Activated CD4-positive, alpha-beta T cell treated with anti-CD3 and anti-CD28 coated beads, Interleukin-2, amount 50 U/mL, for 48 hours (primary cell): ENCODE measurements around the gene LIMS3.
"Not testable (repeated sequence)": the region's sequence is repeated elsewhere in the genome, so short reads cannot be mapped to it uniquely, and the experiment has no call there.

ENCODE experiments used
- DNase-seq, 2 experiments: peaks; one replicate each; pipeline ENCODE4 v3.0.0-alpha.2; 2020

The LIMS3 gene

DNA sequence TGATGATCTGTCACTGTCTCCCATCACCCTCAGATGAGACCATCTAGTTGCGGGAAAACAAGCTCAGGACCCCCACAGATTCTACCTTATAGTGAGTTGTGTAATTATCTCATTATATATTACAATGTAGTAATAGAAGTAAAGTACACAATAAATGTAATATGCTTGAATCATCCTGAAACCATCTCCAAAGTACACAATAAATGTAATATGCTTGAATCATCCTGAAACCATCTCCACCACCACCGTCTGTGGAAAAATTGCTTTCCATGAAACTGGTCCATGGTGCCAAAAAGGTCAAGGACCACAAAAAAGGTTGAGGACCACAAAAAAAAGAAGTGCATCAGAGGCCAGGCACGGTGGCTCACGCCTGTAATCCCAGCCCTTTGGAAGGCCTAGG is 29.3 kb downstream of the LIMS3 start:
- DNase-seq = not testable (repeated sequence)

DNA sequence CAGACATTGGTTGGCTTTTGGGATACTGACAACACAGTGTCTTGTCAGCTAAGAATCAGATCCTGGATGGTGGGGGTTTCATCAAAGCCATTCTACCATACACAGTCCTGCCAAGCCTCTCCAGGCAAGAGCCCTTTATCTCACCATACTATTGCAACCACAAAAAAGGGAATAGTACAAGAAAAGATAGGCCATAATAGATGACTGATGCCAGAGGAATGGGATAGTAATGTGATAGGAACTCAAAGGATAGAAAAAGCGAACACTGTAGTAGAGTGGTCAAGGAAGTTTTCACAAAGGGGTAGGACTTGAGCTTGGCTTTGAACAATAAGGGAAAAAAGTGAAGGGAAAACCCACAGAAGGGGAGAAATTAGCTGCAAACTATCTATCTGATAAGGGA is 30.7 kb downstream of the LIMS3 start:
- not testable (repeated sequence) for DNase-seq

DNA sequence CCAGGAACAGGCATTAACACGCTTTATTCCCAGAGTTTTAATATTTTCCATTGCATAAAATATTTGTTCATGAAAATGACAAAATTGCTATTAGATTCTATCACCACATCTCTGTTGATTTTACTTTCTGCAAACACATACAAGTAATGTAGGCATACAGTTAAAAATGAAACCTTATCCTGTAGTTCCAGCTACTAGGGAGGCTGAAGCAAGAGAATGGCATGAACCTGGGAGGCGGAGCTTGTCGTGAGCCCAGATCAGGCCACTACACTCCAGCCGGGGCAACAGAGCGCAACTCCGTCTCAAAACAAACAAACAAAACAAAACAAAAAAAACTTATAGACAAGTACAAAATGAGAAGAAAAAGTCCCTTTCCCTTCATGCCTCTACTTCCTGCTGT is 38.0 kb downstream of the LIMS3 start:
- not testable (repeated sequence) for DNase-seq

DNA sequence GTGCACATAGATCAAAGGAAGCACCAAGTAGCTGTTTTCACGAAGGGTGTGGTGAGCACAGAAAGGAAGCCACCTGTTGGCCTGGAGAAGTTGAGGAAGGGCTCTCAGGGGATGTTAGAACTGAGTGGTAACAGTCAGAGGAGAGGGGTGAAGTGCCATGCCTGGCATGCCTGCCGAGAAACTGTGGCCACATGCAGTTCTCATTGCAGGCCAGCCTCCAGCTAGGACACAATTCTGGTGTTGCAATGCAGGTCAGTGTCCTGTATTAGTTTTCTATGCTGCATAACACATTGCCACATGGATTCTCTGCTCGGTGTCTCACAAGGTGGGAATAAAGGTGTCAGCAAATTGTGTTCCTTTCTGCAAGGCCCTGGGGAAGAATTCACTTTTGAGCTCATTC is 46.9 kb downstream of the LIMS3 start:
- DNase-seq = not testable (repeated sequence)

DNA sequence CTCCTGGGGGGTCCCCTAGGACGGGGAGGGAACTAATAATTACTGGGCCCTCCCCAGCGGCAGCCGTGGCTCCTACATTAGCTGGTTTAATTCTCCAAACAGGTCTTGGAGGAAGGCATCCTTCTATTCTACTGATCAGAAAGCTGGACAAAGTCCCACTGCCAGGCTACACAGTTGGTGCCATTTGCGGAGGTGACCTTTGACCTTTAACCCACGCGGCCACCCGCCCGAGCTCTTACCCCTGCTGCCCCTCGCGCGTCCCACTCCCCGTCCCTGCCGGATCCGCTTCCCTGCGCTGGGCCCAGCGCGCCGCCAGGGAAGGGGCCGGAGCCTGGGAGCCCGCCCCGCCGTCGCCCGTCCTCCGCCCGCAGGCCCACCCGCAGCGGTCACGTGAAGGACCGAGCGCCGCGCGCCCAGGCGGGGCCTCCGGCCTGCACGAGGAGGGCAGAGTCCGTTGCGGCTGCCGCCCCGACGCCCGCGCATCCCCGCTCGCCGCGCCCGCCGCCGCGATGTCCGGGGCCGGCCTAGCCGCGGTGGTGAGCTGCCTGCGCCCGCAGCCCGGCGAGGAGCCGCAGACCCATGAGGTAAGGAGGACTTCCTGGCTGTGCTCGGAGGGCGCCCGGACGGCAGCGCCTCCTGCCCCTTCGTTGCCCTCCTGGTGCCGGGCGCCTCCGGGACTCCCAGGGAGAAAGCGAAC is 48.9 kb downstream of the LIMS3 start:
- not testable (repeated sequence) for DNase-seq

DNA sequence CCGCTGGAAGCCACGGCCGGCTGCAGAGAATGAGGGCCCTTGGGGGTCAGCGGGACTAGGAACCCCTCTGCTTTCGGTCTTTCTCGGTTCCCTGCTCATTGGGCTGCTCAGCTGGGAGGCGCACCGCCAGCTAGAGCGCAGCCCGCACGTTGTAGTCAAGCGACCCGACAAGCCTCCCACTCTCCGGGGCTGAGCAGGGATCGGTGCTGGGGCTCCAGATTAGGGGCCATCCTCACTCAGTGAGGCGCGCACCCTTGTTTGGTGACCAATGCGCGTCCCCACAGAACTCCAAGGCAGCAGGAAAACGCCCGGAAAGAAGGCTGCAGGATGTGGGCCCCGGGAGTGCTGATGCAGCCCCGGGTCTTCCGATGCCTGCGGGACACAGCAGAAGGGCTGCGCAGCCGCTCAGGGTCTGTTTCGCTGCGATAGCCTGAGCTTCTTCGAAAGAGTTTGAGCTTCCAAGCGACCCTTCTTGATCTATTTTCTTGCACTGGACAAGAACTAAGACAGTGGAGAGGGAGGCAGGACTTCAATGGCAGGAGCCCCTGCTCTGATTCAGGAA is 49.6 kb downstream of the LIMS3 start:
- DNase-seq = not testable (repeated sequence)

DNA sequence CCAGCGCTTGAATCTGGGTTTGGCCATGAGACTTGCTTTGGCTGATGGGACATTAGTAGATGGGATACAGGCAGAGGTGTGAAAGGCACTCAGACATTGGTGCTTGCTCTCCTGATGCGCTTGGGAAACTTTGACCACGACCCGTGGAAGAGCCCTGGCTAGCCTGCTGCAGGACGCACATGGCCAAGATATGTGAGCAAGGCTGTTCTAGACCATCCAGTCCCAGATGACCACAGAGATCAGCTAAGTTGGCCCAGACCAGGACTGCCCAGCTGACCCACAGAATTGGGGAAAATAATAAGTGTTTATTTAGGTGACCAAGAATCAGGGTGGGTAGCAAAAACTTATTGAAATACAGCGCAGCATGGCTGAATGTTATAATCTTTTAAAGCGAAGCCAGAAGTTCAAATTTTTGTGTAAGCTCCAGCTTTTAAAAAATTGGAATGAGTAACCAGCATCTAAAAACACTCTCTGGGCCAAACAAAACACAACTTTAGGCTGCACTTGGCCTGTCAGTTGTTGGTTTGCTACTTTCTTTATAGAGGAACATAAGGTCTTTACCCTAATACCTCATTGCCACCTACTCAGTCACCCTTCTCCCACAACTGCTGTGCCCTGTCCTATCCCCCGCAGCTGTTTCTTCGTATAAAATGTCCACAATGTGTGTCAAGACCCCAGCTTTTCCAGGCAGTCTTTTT is 51.8 kb downstream of the LIMS3 start:
- not testable (repeated sequence) for DNase-seq

DNA sequence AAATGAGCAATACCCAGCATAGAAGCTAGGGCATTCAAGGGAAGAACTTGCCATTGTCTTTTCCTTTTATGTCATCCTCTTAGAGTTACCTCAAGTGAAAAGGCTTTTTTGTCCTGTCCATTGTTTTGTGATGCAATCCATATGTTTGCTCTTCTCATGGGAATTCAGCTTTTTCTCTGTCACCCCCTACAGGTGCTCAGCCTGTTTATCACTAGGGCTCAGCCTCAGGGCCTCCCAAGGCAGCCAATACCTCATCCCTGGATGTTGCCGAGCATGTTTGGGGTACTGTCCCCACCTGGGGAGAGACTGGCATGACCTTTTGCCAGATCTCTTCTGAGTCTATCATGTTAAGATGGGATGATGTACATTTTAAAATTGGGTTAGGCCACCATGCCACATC is 65.5 kb downstream of the LIMS3 start:
- not testable (repeated sequence) for DNase-seq

DNA sequence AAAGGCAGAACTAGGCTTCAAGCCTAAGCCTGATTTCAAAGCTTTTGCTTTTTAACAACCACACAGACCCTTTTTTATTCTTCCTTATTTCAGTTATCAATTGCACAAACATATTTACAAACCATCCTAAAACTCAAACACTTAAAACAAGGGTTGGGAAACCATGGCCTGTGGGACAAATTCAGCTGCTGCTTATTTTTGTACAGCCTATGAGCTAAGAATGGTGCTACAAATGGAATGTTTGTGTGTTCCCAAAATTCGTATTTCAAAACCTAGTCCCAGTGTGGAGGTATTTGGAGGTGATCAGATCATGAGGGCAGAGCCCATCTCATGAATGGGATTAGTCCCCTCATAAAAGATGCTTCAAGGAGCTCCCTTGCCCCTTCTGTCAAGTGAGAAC is 67.0 kb downstream of the LIMS3 start:
- DNase-seq = not testable (repeated sequence)

DNA sequence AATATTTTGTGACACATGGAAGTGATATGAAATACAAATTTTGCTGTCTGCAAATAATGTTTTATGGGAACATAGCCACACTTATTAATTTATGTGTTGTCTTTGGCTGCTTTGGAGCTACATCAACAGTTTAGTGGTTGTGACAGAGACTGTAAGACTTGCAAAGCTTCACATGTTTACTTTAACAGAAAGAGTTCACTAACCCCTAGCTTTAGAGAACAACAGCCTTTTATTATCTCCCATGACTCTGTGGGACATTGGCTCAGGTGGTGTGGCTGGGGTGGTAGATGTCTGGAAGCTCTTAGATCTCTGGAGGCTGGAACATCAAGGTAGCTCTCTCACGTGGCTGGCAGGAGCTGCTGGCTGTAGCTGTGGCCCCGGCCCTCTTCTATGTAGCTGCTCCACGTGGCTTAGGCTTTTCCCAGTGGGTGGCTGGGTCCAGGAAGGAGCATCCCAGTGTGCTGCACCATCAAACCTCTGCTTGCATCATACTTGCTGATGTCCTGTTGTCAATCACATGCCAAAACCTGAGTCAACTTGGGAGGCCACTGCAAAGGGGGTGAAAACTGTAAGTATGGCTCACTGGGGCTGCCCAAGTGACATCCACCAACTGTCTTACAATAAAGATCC is 67.7 kb downstream of the LIMS3 start:
- not testable (repeated sequence) for DNase-seq

DNA sequence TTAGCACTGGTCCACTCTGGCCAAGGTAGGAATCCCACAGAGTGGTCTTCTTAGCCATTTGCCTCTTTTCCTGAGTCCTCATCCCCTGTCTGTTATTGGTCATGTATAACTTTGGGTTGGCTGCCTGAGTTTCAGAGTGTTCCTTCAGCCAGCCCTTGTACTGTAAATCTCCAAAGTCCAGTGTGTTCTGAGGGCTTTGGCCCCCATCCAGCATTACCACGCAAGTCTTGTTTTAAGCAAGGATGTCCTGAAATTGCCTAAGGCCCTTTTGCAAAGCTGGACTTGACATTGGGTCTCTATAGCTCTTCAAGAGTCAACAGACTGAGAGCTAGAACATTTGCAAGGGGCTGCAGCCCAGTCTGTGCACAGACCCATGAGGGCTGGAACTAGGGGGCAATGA is 68.4 kb downstream of the LIMS3 start:
- DNase-seq = not testable (repeated sequence)

DNA sequence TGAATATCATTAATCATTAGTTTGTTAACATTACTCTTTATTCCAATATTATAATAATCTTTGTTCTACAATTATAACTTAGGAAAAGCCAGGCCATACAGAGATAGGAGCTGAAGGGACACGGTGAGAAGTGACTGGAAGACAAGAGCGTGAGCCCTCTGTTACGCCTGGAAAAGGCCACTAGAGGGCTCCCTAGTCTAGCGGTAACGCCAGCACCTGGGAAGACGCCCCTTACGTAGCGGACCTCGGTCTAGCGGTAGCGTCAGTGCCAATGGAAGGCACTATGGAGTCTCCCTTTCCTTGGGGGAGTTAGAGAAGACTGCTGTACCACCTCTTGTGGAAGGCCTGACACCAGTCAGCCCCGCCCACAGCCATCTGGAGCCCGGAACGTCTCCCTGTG is 71.4 kb downstream of the LIMS3 start:
- DNase-seq = not testable (repeated sequence)

DNA sequence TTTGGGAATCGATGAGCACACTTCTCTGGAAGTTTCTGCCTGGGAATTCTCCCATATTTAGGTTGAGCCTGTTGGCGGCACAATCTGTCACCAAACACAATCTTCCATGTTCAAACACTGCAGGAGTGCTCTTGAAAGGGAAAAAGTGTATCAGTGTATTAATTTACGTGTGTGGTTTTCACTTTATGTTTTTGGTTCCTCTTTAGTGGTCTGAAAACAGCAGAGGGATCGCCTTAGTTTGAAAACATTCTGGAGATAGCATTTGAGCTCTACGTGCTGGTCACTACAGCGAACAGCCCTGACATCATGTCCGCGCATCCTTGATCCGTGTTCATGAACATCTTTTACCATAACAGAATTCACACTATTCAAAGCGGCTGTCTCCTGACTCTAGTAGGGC is 73.2 kb downstream of the LIMS3 start:
- DNase-seq = not testable (repeated sequence)
